GM18507 (cell line): Measurements from ENCODE around the gene KRTAP4-4.
"Not testable (repeated sequence)": the region's sequence is repeated elsewhere in the genome, so short reads cannot be mapped to it uniquely, and the experiment has no call there.

Experiments
- DNase-seq: peaks from one replicate; pipeline ENCODE4 v3.0.0; 2011; ENCODE audit warnings: low read depth; ENCODE audit not compliant: insufficient read length; ENCODE audit errors: extremely low spot score
- FAIRE-seq: peaks from 2 replicates; lab custom pipeline; 2011; peaks lifted over from hg19 to GRCh38; lab: Jason Lieb, UNC

Gene KRTAP4-4

GRCh38 chr17:41150026-41150425 is 10.5 kb downstream of the KRTAP4-4 start:
- DNase-seq (no peak), FAIRE-seq (no peak)

GRCh38 chr17:41149652-41149985 is 10.9 kb downstream of the KRTAP4-4 start, which contains the start of gene KRTAP4-5:
KRTAP4-5 (minus strand) TSS chr17:41149825; CDS start chr17:41149767, 58 bp downstream.
- FAIRE-seq (no peak), DNase-seq (no peak)

- DNase-seq, FAIRE-seq: not testable (repeated sequence)
Observed at GRCh38 chr17:41148971-41149651, 11.4 kb downstream of the KRTAP4-4 start.

- DNase-seq (no peak), FAIRE-seq (no peak)
Observed at GRCh38 chr17:41147531-41148204, 12.9 kb downstream of the KRTAP4-4 start.

GRCh38 chr17:41145261-41145660 is 15.3 kb downstream of the KRTAP4-4 start:
- FAIRE-seq, result no peak
- DNase-seq, result no peak

- no peak for DNase-seq
- FAIRE-seq, result no peak
Observed at GRCh38 chr17:41144846-41145245, 15.7 kb downstream of the KRTAP4-4 start.

GRCh38 chr17:41141361-41141760 is 19.2 kb downstream of the KRTAP4-4 start:
- DNase-seq, result no peak
- no peak for FAIRE-seq

GRCh38 chr17:41140360-41141131 is 20.0 kb downstream of the KRTAP4-4 start, which contains the start of gene KRTAP4-6:
KRTAP4-6 (minus strand) TSS chr17:41140544; CDS start chr17:41140487, 57 bp downstream.
- DNase-seq (no peak), FAIRE-seq (no peak)

GRCh38 chr17:41139865-41140264 is 20.7 kb downstream of the KRTAP4-4 start:
- FAIRE-seq, DNase-seq: not testable (repeated sequence)

- FAIRE-seq (no peak), DNase-seq (no peak)
Observed at GRCh38 chr17:41133880-41134735, 26.4 kb downstream of the KRTAP4-4 start.

- DNase-seq (no peak), FAIRE-seq (no peak)
Observed at GRCh38 chr17:41131979-41132378, 28.6 kb downstream of the KRTAP4-4 start.

- DNase-seq (no peak), FAIRE-seq (no peak)
Observed at GRCh38 chr17:41127371-41127770, 33.2 kb downstream of the KRTAP4-4 start.

- no peak for FAIRE-seq
- no peak for DNase-seq
Observed at GRCh38 chr17:41126412-41126811, 34.1 kb downstream of the KRTAP4-4 start.

- no peak for DNase-seq
- FAIRE-seq, result no peak
Observed at GRCh38 chr17:41125064-41125463, 35.5 kb downstream of the KRTAP4-4 start.

GRCh38 chr17:41123991-41124371 is 36.6 kb downstream of the KRTAP4-4 start, which contains the start of gene KRTAP4-12:
KRTAP4-12 (minus strand) TSS chr17:41124182; CDS start chr17:41124122, 60 bp downstream.
- FAIRE-seq, result not testable (repeated sequence)

GRCh38 chr17:41123292-41123990 is 37.1 kb downstream of the KRTAP4-4 start:
- not testable (repeated sequence) for DNase-seq, FAIRE-seq

More at GRCh38 chr17:41123991-41124371, 36.6 kb downstream of the KRTAP4-4 start, which contains the start of gene KRTAP4-12:
- DNase-seq, result not testable (repeated sequence)

GRCh38 chr17:41121742-41122141 is 38.8 kb downstream of the KRTAP4-4 start:
- DNase-seq (no peak), FAIRE-seq (no peak)
